ENCODE results near the gene COL15A1.

DNA sequence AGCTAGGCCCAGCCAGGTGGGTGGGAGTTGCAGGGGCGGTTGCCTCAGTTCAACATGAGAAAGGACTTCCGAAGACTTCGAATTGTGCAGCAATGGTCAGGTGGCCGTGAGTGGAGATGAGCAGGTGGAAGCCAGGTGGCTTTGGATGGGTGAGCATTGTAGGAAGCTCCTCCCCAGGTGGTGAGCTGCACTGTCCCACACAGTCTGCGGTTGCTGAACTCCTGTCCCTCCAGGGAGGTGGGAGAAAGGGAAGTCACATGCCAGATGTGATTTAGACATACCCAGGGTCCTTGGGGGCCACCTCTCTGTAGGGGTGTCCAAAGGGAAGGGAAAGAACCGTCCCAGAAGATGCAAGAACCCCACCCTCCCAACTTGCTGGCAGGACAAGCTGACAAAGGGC, 30.4 kb downstream of the COL15A1 start:
- TF ChIP-seq, protein P1, sequence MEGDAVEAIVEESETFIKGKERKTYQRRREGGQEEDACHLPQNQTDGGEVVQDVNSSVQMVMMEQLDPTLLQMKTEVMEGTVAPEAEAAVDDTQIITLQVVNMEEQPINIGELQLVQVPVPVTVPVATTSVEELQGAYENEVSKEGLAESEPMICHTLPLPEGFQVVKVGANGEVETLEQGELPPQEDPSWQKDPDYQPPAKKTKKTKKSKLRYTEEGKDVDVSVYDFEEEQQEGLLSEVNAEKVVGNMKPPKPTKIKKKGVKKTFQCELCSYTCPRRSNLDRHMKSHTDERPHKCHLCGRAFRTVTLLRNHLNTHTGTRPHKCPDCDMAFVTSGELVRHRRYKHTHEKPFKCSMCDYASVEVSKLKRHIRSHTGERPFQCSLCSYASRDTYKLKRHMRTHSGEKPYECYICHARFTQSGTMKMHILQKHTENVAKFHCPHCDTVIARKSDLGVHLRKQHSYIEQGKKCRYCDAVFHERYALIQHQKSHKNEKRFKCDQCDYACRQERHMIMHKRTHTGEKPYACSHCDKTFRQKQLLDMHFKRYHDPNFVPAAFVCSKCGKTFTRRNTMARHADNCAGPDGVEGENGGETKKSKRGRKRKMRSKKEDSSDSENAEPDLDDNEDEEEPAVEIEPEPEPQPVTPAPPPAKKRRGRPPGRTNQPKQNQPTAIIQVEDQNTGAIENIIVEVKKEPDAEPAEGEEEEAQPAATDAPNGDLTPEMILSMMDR (optimal IDR thresholded peaks at IDR 0.05 in 1 of 3, IDR thresholded peaks at IDR 0.05 in 1 of 3, conservative IDR thresholded peaks at IDR 0.05 in 1 of 3; ENCODE audit: extremely low read depth in 1 of 3, insufficient read depth in 2 of 3, low read length in 3 of 3) = no peak
- TF ChIP-seq EZH2 (IDR thresholded peaks at IDR 0.05; ENCODE audit: low read length) = no peak
